ENCODE results near the gene WDR36. TPM values are rescaled to one million over a fixed set of nuclear protein-coding genes. Genes with fewer than 3 reads are reported as not detected.

Gene WDR36
- polyA plus RNA-seq, 1 of the 3 experiments (the other 2 are of a cell fraction): 6.7 TPM

DNA sequence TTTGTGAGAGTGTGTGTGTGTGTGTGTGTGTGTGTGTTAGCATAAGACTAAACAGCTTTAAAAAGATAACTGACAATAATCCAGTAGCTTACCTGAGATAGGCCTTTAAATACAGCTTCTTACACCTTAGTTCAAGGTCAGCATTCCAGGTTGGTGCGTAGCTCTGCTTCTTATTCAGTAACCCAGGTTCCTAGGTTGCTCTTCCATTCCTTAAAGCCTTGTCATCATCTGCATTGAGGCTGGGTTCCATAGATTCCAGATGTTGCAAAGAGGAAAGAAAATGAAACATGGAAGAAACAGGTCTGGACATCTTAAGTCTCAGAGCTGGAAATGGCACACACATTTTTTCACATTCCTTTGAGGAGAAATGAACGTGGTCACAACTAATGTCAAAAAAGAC is 78.1 kb downstream of the WDR36 start:
- H3K4me2 ChIP-seq: no peak overlapping the region
- POLR2A ChIA-PET: no interaction called here
- no peak for DNase-seq
- no peaks in the 10 kb centered on the region for H3F3A ChIP-seq (replicated peaks; ENCODE audit: insufficient read depth)
- H3K79me2 ChIP-seq (ENCODE audit: insufficient read depth): no peaks in the 10 kb centered on the region
- no peaks in the 10 kb centered on the region for H3K9me3 ChIP-seq
- H3K9ac ChIP-seq: no peak overlapping the region
- H3K27ac ChIP-seq (ENCODE audit: low read depth in 2 of 2, low read length in 1 of 2): no peak overlapping the region
- no peak overlapping the region for H2AFZ ChIP-seq (ENCODE audit: low read depth)
- H3K27me3 ChIP-seq (ENCODE audit: insufficient read depth): no peaks in the 10 kb centered on the region
- H3K36me3 ChIP-seq (replicated peaks in 1 of 2; ENCODE audit: control insufficient read depth in 1 of 2, insufficient read depth in 2 of 2, low read length in 1 of 2): no peaks in the 10 kb centered on the region
- no peaks in the 10 kb centered on the region for H3K9me2 ChIP-seq
- 49% methylated on average over 2 of the region's 2 CpGs for WGBS (ENCODE audit: low lambda C conversion rate)
- H4K20me1 ChIP-seq (ENCODE audit: insufficient read depth): no peaks in the 10 kb centered on the region
- H3K4me3 ChIP-seq (ENCODE audit: low read depth in 2 of 2, low read length in 1 of 2): no peak overlapping the region
- CTCF ChIA-PET: interaction anchor here (0.8 to 3.0 kb wide), 6 partner anchors 12 to 307 kb away, joined by 3 to 22 read pairs (median 4); partner anchors contain the start of gene CAMK4
- no peak for TF ChIP-seq EP300 (IDR thresholded peaks at IDR 0.05; ENCODE audit: borderline replicate concordance in 1 of 2, low read depth in 1 of 2, low read length in 1 of 2)
- no peak for TF ChIP-seq EZH2phosphoT487 (IDR thresholded peaks at IDR 0.05; ENCODE audit: borderline replicate concordance, low read depth)
- no peak for TF ChIP-seq NRF1 (IDR thresholded peaks at IDR 0.05; ENCODE audit: low read depth, low read length)
- TF ChIP-seq SMC3 (IDR thresholded peaks at IDR 0.05; ENCODE audit: low read depth, low read length): no peak
- no peak for TF ChIP-seq GATA2 (CRISPR knock-in tag; IDR thresholded peaks at IDR 0.05)
- no peak for TF ChIP-seq NFIC (IDR thresholded peaks at IDR 0.05; ENCODE audit: borderline replicate concordance)
- no peaks in the 10 kb centered on the region for H3K4me1 ChIP-seq (ENCODE audit: control insufficient read depth in 1 of 2, insufficient read depth in 2 of 2, low read depth in 1 of 2, low read length in 1 of 2)

DNA sequence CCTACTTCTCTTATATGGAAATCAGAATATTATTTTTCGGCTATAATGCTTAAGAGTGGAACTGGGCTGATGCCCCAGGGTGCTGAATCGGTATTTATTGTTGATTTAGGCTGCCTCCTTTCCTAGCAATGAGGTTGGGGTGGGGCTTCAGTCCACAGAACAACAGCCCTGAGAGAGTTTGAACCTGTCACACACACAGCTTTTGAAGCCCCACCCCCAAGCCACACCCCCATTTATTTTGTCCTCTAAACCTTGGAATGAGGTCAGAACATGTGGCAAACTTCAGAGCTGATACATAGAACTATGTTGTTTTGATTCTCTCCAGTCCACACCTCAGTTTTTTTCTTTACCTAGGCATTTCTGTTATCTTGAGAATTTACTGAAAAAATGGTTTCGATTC is 80.4 kb downstream of the WDR36 start:
- H4K20me1 ChIP-seq (ENCODE audit: insufficient read depth): no peaks in the 10 kb centered on the region
- H3K36me3 ChIP-seq (replicated peaks in 1 of 2; ENCODE audit: control insufficient read depth in 1 of 2, insufficient read depth in 2 of 2, low read length in 1 of 2): no peaks in the 10 kb centered on the region
- H2AFZ ChIP-seq (ENCODE audit: low read depth): no peak overlapping the region
- H3K9me3 ChIP-seq: no peaks in the 10 kb centered on the region
- no peaks in the 10 kb centered on the region for H3K27me3 ChIP-seq (ENCODE audit: insufficient read depth)
- no peak for DNase-seq
- H3K79me2 ChIP-seq (ENCODE audit: insufficient read depth): no peaks in the 10 kb centered on the region
- H3F3A ChIP-seq (replicated peaks; ENCODE audit: insufficient read depth): no peaks in the 10 kb centered on the region
- no peak overlapping the region for H3K4me2 ChIP-seq
- TF ChIP-seq MXI1 (IDR thresholded peaks at IDR 0.05; ENCODE audit: low read depth, low read length): no peak
- TF ChIP-seq, protein P1, sequence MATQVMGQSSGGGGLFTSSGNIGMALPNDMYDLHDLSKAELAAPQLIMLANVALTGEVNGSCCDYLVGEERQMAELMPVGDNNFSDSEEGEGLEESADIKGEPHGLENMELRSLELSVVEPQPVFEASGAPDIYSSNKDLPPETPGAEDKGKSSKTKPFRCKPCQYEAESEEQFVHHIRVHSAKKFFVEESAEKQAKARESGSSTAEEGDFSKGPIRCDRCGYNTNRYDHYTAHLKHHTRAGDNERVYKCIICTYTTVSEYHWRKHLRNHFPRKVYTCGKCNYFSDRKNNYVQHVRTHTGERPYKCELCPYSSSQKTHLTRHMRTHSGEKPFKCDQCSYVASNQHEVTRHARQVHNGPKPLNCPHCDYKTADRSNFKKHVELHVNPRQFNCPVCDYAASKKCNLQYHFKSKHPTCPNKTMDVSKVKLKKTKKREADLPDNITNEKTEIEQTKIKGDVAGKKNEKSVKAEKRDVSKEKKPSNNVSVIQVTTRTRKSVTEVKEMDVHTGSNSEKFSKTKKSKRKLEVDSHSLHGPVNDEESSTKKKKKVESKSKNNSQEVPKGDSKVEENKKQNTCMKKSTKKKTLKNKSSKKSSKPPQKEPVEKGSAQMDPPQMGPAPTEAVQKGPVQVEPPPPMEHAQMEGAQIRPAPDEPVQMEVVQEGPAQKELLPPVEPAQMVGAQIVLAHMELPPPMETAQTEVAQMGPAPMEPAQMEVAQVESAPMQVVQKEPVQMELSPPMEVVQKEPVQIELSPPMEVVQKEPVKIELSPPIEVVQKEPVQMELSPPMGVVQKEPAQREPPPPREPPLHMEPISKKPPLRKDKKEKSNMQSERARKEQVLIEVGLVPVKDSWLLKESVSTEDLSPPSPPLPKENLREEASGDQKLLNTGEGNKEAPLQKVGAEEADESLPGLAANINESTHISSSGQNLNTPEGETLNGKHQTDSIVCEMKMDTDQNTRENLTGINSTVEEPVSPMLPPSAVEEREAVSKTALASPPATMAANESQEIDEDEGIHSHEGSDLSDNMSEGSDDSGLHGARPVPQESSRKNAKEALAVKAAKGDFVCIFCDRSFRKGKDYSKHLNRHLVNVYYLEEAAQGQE (IDR thresholded peaks at IDR 0.05; ENCODE audit: low read depth, low read length): no peak
- TF ChIP-seq GATA2 (CRISPR knock-in tag; IDR thresholded peaks at IDR 0.05): no peak
- TF ChIP-seq, protein P2, sequence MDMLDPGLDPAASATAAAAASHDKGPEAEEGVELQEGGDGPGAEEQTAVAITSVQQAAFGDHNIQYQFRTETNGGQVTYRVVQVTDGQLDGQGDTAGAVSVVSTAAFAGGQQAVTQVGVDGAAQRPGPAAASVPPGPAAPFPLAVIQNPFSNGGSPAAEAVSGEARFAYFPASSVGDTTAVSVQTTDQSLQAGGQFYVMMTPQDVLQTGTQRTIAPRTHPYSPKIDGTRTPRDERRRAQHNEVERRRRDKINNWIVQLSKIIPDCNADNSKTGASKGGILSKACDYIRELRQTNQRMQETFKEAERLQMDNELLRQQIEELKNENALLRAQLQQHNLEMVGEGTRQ (IDR thresholded peaks at IDR 0.05; ENCODE audit: borderline replicate concordance, low read depth, low read length): no peak
- TF ChIP-seq POLR2AphosphoS5 (IDR thresholded peaks at IDR 0.05; ENCODE audit: low read depth, low read length): no peak
- TF ChIP-seq ELF1 (IDR thresholded peaks at IDR 0.05): no peak
- TF ChIP-seq GABPA (IDR thresholded peaks at IDR 0.05; ENCODE audit: low read depth): no peak
- TF ChIP-seq RXRA (IDR thresholded peaks at IDR 0.05; ENCODE audit: borderline replicate concordance, low read depth): no peak
- TF ChIP-seq EZH2phosphoT487 (IDR thresholded peaks at IDR 0.05; ENCODE audit: borderline replicate concordance, low read depth): no peak
- TF ChIP-seq, protein P3, sequence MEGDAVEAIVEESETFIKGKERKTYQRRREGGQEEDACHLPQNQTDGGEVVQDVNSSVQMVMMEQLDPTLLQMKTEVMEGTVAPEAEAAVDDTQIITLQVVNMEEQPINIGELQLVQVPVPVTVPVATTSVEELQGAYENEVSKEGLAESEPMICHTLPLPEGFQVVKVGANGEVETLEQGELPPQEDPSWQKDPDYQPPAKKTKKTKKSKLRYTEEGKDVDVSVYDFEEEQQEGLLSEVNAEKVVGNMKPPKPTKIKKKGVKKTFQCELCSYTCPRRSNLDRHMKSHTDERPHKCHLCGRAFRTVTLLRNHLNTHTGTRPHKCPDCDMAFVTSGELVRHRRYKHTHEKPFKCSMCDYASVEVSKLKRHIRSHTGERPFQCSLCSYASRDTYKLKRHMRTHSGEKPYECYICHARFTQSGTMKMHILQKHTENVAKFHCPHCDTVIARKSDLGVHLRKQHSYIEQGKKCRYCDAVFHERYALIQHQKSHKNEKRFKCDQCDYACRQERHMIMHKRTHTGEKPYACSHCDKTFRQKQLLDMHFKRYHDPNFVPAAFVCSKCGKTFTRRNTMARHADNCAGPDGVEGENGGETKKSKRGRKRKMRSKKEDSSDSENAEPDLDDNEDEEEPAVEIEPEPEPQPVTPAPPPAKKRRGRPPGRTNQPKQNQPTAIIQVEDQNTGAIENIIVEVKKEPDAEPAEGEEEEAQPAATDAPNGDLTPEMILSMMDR (IDR thresholded peaks at IDR 0.05): no peak
- no peak for TF ChIP-seq FOXM1 (IDR thresholded peaks at IDR 0.05; ENCODE audit: low read depth)
- TF ChIP-seq EP300 (IDR thresholded peaks at IDR 0.05; ENCODE audit: borderline replicate concordance in 1 of 2, low read depth in 1 of 2, low read length in 1 of 2): no peak
- TF ChIP-seq NRF1 (IDR thresholded peaks at IDR 0.05; ENCODE audit: low read depth, low read length): no peak
- no peak for TF ChIP-seq NFIC (IDR thresholded peaks at IDR 0.05; ENCODE audit: borderline replicate concordance)
- TF ChIP-seq SMC3 (IDR thresholded peaks at IDR 0.05; ENCODE audit: low read depth, low read length): no peak
- TF ChIP-seq, protein P4, sequence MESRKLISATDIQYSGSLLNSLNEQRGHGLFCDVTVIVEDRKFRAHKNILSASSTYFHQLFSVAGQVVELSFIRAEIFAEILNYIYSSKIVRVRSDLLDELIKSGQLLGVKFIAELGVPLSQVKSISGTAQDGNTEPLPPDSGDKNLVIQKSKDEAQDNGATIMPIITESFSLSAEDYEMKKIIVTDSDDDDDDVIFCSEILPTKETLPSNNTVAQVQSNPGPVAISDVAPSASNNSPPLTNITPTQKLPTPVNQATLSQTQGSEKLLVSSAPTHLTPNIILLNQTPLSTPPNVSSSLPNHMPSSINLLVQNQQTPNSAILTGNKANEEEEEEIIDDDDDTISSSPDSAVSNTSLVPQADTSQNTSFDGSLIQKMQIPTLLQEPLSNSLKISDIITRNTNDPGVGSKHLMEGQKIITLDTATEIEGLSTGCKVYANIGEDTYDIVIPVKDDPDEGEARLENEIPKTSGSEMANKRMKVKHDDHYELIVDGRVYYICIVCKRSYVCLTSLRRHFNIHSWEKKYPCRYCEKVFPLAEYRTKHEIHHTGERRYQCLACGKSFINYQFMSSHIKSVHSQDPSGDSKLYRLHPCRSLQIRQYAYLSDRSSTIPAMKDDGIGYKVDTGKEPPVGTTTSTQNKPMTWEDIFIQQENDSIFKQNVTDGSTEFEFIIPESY (IDR thresholded peaks at IDR 0.05; ENCODE audit: borderline replicate concordance, low read depth): no peak
- TF ChIP-seq SIN3A (IDR thresholded peaks at IDR 0.05; ENCODE audit: borderline replicate concordance, low read depth, low read length): no peak
- TF ChIP-seq FOXJ3 (CRISPR knock-in tag; IDR thresholded peaks at IDR 0.05): no peak
- 66% methylated on average over 3 of the region's 3 CpGs for WGBS (ENCODE audit: low lambda C conversion rate)
- H3K4me3 ChIP-seq (ENCODE audit: low read depth in 2 of 2, low read length in 1 of 2): no peak overlapping the region
- no peaks in the 10 kb centered on the region for H3K4me1 ChIP-seq (ENCODE audit: control insufficient read depth in 1 of 2, insufficient read depth in 2 of 2, low read depth in 1 of 2, low read length in 1 of 2)
- ChIA-PET POLR2A (no interaction called here), CTCF (interaction anchor here (0.8 to 1.0 kb wide), 2 partner anchors 13 to 988 kb away, joined by 3 read pairs; no protein-coding TSS in a partner anchor)
- H3K9ac ChIP-seq: no peak overlapping the region
- no peaks in the 10 kb centered on the region for H3K9me2 ChIP-seq
- no peak overlapping the region for H3K27ac ChIP-seq (ENCODE audit: low read depth in 2 of 2, low read length in 1 of 2)

All from SK-N-SH (cell line).